HG02970 (cell line): Measurements from ENCODE around the gene SLC52A1.
"Not testable (repeated sequence)": the region's sequence is repeated elsewhere in the genome, so short reads cannot be mapped to it uniquely, and the experiment has no call there.

ENCODE experiments used
- ATAC-seq: cut with Tn5 transposase; IDR thresholded peaks from one replicate; pipeline ENCODE4 v1.9.1; 2021; ENCODE audit warnings: mild to moderate bottlenecking, moderate library complexity, moderate number of reproducible peaks; ENCODE audit not compliant: unreplicated experiment, low FRiP score

Gene SLC52A1

GRCh38 chr17:5035315-5035714 is at the start of gene SLC52A1:
Gene SLC52A1 (minus strand): TSS chr17:5035426. CDS start chr17:5034606, 820 bp downstream.
- ATAC-seq: no peak

- no peak for ATAC-seq
These were observed 45.4 kb upstream of the SLC52A1 start for GRCh38 chr17:5080591-5080990.

- peak; percentile 78 for ATAC-seq
These were observed 43.1 kb upstream of the SLC52A1 start, which contains the start of gene ZFP3 for GRCh38 chr17:5078106-5079028. Gene ZFP3 (plus strand): TSS chr17:5078467. CDS start chr17:5091505, 13,038 bp downstream.

GRCh38 chr17:5077781-5078105 is 42.5 kb upstream of the SLC52A1 start:
- no peak for ATAC-seq

- not testable (repeated sequence) for ATAC-seq
These were observed 42.0 kb upstream of the SLC52A1 start for GRCh38 chr17:5077275-5077674.

- ATAC-seq: not testable (repeated sequence)
These were observed 40.2 kb upstream of the SLC52A1 start for GRCh38 chr17:5075472-5075871.

- ATAC-seq: no peak
These were observed 34.5 kb upstream of the SLC52A1 start for GRCh38 chr17:5069724-5070123.

GRCh38 chr17:5068236-5068635 is 33.0 kb upstream of the SLC52A1 start:
- ATAC-seq: no peak

GRCh38 chr17:5065227-5065744 is 30.1 kb upstream of the SLC52A1 start:
- ATAC-seq: no peak

- ATAC-seq: no peak
These were observed 20.3 kb upstream of the SLC52A1 start for GRCh38 chr17:5055543-5055942.

- no peak for ATAC-seq
These were observed 15.1 kb upstream of the SLC52A1 start for GRCh38 chr17:5050278-5050677.

- no peak for ATAC-seq
These were observed 14.2 kb upstream of the SLC52A1 start for GRCh38 chr17:5049314-5049841.

GRCh38 chr17:5047446-5047845 is 12.2 kb upstream of the SLC52A1 start:
- ATAC-seq: no peak

- ATAC-seq: no peak
These were observed 10.3 kb upstream of the SLC52A1 start for GRCh38 chr17:5045496-5045895.

GRCh38 chr17:5044630-5045029 is 9.4 kb upstream of the SLC52A1 start:
- no peak for ATAC-seq

GRCh38 chr17:5043524-5043923 is 8.3 kb upstream of the SLC52A1 start:
- ATAC-seq: no peak

- no peak for ATAC-seq
These were observed 7.2 kb upstream of the SLC52A1 start for GRCh38 chr17:5042157-5043022.

- ATAC-seq: no peak
These were observed 575 bp downstream of the SLC52A1 start for GRCh38 chr17:5034651-5035050.

GRCh38 chr17:5034063-5034462 is 1.2 kb downstream of the SLC52A1 start:
- no peak for ATAC-seq

GRCh38 chr17:5033352-5034015 is 1.7 kb downstream of the SLC52A1 start:
- no peak for ATAC-seq
